ENCODE measurements around the gene PAX5.

GRCh38 chr9:36787709-36788108 lies 246.4 kb downstream of the PAX5 start:
- no peak for TF ChIP-seq POLR2A (IDR thresholded peaks at IDR 0.05)
- no peak for TF ChIP-seq CTCF (IDR thresholded peaks at IDR 0.05)

Data from uterus (tissue), 2 donors.